Mucosa of gallbladder (tissue), 1 donor: ENCODE results near the gene ROBO2. TPM values are rescaled to one million over a fixed set of nuclear protein-coding genes. Genes with fewer than 3 reads are reported as not detected.
A peak's percentile ranks its signal among the peaks of the same experiment; 100 is the strongest.

ENCODE experiments used
- DNase-seq: peaks from one replicate; pipeline ENCODE4 v3.0.0-alpha.2; 2020; ENCODE audit warnings: low spot score
- total RNA-seq: library from RNA; stranded (reverse); gene quantifications from one replicate; pipeline ENCODE4 v1.2.1, GENCODE V29; 2021
- donor health status: DM: no; HTN: no; CAD: no.

The ROBO2 gene
- total RNA-seq, 1 donor from 2014 or later, result 2.8 TPM

- DNase-seq, result no peak
Measured at GRCh38 chr3:77189258-77189657, 149.4 kb downstream of the ROBO2 start.

- DNase-seq, result no peak
Measured at GRCh38 chr3:77189684-77190083, 149.8 kb downstream of the ROBO2 start.

GRCh38 chr3:77190374-77190773 is 150.5 kb downstream of the ROBO2 start:
- no peak for DNase-seq

GRCh38 chr3:77191014-77191413 is 151.1 kb downstream of the ROBO2 start:
- no peak for DNase-seq

- no peak for DNase-seq
Measured at GRCh38 chr3:77191640-77192039, 151.7 kb downstream of the ROBO2 start.

- no peak for DNase-seq
Measured at GRCh38 chr3:77195766-77196545, 156.1 kb downstream of the ROBO2 start.

GRCh38 chr3:77197408-77197807 is 157.5 kb downstream of the ROBO2 start:
- no peak for DNase-seq

- no peak for DNase-seq
Measured at GRCh38 chr3:77203851-77204250, 164.0 kb downstream of the ROBO2 start.

GRCh38 chr3:77204788-77205187 is 164.9 kb downstream of the ROBO2 start:
- DNase-seq, result no peak

- DNase-seq, result no peak
Measured at GRCh38 chr3:77207753-77208152, 167.9 kb downstream of the ROBO2 start.

- DNase-seq, result no peak
Measured at GRCh38 chr3:77222701-77223100, 182.8 kb downstream of the ROBO2 start.

- DNase-seq, result no peak
Measured at GRCh38 chr3:77227567-77227966, 187.7 kb downstream of the ROBO2 start.

GRCh38 chr3:77232557-77232956 is 192.7 kb downstream of the ROBO2 start:
- no peak for DNase-seq

GRCh38 chr3:77234004-77234403 is 194.1 kb downstream of the ROBO2 start:
- DNase-seq, result no peak

GRCh38 chr3:77236118-77236517 is 196.2 kb downstream of the ROBO2 start:
- DNase-seq, result no peak

- no peak for DNase-seq
Measured at GRCh38 chr3:77240072-77240650, 200.3 kb downstream of the ROBO2 start.

GRCh38 chr3:77242371-77242770 is 202.5 kb downstream of the ROBO2 start:
- no peak for DNase-seq

- DNase-seq, result no peak
Measured at GRCh38 chr3:77244981-77245380, 205.1 kb downstream of the ROBO2 start.

GRCh38 chr3:77247061-77247460 is 207.2 kb downstream of the ROBO2 start:
- no peak for DNase-seq

GRCh38 chr3:77247817-77248216 is 207.9 kb downstream of the ROBO2 start:
- DNase-seq, result no peak

- DNase-seq, result no peak
Measured at GRCh38 chr3:77248420-77248819, 208.5 kb downstream of the ROBO2 start.

- DNase-seq, result no peak
Measured at GRCh38 chr3:77251136-77251535, 211.2 kb downstream of the ROBO2 start.

GRCh38 chr3:77254967-77255831 is 215.3 kb downstream of the ROBO2 start:
- peak; percentile 49 for DNase-seq
